DMS153 (cell line): ENCODE results near the gene LY6G5B.

Experiments
- DNase-seq: peaks from one replicate; lab custom pipeline; 2025; lab: John Stamatoyannopoulos, UW

Gene LY6G5B

DNA sequence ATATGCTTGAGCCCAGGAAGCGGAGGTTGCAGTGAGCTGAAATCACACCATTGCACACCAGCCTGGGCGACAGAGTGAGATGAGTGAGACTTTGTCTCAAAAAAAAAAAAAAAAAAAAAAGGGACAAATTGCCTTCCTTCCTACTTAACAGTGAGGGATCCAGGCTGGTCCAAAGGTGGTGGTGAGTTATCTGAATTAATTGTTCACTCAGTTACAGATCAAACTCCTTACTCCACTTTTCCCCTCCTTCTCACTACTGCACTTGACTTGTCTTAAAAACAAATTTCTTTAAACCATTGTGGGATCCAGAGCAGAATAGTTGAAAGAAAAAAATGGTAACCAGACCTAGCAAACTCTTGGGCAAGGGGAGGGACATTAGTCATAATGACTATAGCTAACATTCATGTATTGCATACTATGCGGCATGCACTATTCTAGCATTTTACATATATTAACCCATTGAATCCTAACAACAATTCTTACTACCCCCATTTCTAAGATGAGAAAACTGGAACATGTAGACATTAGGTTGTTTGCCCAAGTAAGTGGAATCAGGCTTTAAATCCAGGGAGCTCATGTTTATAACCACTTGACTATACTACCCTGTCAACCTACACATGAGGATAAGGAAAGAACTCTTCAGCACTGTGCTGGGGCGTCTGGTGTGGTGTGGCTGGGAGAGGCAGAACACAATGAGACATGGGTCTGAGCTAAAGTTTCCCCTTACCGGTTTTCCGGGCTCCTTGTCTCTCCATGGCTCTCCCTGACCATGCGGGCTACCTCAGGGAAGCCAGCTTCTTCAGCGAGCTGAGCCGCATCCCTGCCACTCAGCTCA, 6.4 kb upstream of the LY6G5B start:
- DNase-seq: no peak

DNA sequence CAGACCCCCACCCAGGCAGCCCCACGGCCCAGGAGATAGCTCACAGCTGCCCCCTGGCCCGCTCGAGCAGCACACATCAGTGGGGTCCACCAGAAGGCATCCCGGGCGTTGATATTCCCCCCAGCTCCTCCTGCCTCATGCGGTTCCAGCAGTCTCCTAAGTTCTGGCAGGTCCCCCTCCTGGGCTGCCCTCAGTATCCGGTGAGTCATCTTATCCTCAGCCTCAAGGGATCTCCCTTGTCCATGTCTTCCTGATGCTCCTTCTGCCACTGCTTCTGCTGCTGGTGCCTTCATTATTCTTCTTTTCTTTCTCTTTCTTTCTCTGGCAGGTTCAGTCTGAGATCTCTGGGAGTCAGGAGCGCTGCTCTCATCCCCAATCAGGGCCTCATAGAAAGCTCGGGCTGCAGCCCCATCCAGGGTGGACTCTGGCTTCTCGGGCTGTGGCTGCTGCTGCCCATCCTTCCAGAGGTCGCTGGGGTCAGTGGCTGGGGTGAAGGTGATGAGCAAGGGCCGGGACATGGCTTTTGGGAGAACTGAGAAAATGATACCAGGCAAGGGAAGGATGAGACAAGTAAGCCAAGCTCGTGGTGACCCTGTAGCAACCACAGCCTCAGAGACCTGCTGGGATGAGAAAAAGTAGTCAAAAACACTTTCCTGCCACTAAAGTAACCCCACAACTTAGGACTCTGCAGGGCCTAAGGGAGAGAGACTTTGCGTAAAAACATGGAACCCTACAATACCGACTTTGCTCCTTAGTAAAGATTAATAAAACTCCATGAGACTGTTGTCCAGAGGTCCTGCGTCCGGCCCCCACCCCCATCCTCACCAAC, 5.6 kb upstream of the LY6G5B start:
- DNase-seq: no peak

DNA sequence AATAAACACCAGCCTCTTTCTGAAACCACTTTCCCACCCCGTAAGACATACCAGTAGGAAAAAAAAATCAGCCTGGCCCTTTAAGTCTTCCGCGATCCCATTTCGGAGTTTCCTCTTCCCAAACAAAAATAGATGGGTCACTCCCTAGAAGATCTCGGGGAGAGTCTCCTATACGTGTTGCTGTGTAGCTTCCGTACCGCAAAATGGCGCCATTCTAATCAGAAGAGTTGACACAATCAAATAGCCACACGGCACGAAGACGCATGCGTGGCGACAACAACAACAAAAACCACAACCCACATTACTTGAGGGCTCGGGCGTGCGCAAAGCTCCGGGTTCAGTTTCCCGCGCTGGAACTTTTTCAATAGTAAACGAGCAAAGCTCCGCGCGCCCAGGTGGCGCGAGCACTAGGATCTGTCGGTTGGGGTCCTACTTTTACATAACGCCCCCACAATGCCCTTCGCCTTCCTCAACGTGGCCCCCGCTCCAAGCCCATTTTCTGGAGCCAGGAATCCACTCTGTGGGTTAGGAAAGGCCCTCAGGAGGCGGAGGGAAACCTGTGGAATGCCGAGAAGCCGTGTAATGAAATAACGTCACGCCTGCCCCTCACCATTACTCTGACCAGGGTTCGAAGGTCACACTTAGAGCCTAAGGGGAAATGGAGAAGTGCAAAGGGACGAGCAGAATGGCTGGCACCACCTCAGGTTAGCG, 4.8 kb upstream of the LY6G5B start, which contains the start of gene GPANK1:
GPANK1 (minus strand) TSS at position 208 of the 711 bp plus-strand sequence. CDS start 519 bp downstream, outside the sequence.
- DNase-seq: peak; percentile 89

DNA sequence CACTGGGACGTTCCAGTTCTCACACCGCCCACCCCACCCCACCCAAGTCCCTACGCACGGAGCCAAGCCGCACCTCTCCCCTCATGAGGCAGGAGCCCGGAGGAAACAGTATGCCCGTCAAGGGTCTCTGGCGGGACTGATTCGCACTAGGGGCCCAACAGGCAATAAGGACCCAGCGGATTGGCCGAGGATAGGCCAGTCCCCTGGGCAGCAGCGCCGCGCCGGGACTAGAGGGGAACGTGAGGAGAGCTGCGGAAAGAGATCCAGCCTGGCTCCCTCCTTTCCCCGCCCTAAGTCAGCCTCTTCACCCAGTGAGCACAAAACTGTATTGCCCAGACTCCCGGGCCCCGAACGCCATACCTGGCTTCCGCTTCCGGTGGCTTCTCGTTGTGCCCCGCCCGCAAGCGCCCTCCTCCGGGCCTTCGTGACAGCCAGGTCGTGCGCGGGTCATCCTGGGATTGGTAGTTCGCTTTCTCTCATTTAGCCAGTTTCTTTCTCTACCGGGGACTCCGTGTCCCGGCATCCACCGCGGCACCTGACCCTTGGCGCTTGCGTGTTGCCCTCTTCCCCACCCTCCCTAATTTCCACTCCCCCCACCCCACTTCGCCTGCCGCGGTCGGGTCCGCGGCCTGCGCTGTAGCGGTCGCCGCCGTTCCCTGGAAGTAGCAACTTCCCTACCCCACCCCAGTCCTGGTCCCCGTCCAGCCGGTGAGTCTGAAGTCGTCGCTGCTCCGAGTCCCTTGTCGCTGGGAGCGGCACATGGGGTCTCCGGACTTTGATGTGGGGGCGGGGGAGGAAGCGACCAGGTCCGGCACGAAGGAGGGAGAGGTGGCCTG, 4.1 kb upstream of the LY6G5B start, which contains the start of gene CSNK2B:
CSNK2B (plus strand) TSS at position 580 of the 836 bp plus-strand sequence. CDS start 752 bp downstream, outside the sequence.
- DNase-seq: peak; percentile 95

DNA sequence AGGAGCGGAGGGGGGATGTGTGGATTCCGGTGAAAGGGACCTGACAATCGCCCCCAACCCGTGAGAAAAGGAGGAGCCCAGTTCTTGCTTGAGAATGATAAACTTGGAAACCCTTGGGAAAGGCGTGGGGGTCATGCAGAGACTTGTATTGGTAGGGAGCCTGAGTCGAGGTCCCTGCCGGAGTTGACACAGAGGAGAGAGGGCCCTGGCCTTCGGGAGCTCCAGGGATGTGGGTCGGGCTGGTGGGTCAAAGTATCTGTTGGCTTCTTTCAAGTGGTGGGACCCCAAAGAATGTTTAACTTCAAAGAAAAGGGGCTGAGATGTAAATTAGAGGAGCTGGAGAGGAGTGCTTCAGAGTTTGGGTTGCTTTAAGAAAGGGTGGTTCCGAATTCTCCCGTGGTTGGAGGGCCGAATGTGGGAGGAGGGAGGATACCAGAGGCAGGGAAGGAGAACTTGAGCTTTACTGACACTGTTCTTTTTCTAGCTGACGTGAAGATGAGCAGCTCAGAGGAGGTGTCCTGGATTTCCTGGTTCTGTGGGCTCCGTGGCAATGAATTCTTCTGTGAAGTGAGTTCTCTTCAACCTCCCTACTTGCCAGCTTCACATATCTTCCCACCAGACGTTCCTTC, 3.3 kb upstream of the LY6G5B start:
- DNase-seq: no peak

DNA sequence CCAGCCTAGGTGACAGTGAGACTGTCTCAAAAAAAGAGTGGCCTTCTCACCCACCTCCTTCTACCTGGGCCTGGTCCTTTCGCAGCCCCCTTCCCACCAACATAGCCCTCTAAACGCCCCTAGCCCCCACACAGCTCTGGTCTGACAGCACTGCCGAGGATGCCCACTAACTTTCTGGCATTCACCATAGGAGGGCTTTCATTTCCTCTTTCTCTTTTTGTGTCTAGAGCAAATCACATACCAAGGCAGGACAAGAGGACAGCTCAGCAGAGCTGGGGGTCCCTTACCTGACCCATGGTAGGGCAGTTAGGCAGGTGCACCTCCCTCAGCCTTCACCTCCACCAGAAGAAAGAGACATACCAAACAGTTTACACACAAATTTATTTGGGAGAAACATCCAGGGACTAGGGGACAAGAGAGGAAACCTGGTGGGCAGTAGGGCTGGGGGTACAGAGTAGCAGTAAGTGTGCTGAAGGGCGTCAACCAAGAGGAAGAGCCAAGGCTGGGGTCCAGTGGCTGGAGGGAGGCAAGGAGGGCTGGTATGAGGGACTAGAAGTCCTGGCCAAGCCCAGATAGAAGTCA, 6.6 kb downstream of the LY6G5B start:
- DNase-seq: no peak

DNA sequence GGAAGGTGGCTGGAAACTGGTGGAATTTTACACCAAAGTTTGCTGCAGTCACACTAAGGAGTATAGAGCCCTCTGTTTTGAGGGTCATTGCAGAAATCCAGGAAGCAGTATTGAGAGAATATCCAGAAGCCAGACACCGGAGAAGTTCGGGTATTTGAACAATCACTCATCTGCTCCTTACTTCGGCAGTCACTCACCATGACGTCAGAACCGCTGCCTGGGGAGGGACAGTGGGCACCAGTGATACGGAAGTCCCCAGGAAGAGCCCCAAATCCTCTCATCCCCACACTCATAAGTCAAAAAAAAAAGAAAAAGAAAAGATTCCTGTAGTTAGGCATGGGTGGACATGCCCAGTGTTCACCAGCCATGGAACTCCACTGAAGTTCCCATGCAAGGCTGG, 7.1 kb downstream of the LY6G5B start:
- DNase-seq: no peak

DNA sequence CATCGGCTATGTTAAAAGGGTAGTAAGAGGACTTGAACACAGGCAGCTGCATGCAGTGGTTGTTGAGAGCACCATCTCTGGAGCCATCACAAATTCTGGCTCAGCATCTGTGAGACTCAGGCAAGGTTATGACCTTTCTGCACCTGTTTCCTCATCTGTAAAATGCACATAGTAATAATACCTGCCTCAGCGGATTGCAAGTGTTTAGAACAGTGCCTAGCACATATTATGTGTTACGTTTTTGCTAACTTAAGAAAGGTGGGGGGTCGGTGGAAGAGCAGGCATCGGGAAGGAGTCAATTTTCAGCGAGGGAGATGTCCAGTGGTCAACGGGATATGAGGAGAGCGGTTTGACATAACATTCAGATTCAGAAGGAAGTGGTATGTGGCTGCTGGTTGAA, 8.2 kb downstream of the LY6G5B start:
- no peak for DNase-seq

DNA sequence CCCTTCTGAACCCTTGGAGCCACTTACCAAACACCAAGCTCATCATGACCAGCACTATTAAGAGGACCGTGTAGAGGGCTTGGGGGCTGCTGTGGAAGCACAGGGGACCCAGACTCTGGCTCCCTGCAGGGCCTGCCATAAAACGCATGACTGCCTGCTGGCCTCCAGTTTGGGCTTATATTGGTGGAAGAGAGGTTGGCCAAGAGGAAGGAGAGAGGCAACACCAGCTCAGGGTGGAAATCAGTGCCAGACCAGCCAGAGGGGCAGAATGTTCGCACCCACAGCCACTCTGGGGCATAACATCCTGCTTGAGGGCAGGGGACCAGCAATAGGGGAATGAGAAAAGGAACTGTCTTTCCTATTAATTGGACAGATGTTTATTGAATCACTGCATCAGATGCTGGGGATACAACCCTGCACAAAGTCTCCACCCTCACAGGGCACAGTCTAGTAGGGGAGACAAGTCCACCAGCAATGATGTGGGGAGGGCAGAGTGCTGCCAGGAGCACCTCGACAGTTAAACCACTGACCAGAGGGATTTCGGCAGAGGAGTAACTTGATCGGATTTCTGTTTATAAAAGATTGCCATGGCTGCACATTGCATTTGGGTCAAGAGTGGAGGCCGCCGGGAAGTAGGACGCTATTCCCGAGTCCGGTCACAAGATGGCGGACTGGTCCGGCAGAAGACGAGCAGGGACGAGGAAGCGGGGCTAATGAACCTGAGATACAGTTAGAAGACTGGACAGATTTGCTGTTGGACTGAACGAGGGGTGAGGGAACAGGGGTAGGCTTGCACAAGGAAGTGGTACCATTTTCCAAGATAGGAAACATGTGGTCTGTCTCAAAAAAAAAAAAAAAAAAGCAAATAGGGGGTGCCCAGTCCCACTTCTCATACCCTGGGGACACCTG, 10.7 kb downstream of the LY6G5B start, which contains the start of gene LY6G5C:
LY6G5C (minus strand) TSS at position 842 of the 909 bp plus-strand sequence; CDS start at position 148, 694 bp downstream.
- peak; percentile 89 for DNase-seq

DNA sequence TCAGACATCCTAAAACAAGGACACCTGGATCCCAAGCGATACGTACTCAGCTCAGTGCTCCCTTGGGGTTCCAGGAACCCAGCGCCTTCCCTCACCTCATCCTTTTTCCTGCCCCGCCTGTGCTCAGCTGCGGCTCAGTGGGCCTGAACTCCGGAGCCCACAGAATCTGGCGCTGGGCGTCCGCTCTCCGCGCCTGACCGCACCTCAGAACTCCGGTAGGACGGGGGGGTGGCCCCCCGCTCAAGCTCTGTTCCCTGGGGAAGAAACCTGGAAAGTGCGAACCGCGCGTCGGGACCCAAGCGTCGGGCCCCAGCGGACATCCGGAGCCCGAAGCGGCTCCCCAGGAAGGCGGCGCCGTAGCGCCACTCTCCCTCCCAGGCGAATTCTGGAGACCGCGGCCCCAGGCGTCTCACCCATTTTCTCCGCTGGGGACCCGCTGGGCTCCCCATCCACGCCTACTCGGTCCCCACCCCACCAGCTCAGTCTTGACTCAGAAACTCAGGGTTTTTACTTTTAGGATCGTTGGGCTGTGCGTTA, 11.4 kb downstream of the LY6G5B start:
- DNase-seq: no peak

DNA sequence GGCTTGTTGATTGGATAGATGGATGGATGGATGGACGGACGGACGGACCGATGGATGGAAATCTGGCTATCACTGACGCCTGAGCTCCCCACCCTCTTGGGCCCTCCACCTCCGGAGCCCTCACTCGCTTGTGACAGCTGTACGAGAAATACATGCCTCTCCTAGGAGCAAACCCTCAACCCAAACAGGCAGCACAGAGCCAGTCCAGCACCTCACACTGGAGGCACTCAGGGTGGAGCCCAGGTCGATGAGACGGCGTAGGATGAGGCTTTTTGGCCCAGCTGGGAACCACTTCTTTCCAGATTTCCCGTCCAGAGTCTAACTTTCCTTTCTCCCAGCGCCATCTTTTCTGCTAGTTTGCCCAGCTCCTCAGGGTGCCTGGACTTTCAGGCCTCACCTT, 13.8 kb downstream of the LY6G5B start:
- no peak for DNase-seq

DNA sequence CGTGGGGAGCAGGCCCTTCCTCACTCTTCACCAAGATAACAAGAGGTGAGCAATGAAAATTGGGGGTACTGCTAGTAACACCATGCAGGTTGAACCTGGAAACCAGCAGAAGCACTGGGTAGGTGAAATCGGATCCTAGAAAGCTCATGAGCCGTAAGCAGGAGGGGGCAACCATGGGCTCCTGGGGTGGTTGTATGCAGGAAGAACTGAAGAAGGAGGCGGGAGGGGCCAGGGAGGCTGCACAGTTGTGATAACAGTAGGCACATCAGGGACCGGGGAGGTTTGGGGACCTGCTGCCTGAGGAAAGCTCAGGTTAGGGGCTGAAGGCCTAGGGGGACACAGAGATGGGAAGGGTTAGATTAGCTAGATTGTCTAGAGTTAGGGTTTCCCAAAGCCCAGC, 16.7 kb downstream of the LY6G5B start:
- DNase-seq: no peak

DNA sequence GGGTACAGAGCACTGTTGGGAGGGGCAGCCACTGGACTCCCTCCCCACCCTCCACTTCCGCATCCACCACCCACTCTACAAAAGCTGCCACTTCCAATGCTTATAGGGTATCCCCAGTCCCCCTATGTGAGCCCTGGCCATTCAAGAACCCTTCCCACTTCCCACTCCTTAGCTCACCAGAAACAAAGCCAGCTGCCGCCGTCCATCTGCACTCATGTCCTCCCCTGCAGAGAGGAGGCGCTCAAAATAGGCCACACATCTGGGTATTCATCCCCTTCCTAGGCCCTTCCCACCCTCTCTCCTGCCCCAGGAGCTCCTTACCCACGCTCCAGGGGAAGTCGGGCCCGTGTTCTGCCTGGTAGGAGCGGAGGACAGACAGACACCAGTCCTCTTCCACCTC, 17.5 kb downstream of the LY6G5B start:
- DNase-seq: no peak

DNA sequence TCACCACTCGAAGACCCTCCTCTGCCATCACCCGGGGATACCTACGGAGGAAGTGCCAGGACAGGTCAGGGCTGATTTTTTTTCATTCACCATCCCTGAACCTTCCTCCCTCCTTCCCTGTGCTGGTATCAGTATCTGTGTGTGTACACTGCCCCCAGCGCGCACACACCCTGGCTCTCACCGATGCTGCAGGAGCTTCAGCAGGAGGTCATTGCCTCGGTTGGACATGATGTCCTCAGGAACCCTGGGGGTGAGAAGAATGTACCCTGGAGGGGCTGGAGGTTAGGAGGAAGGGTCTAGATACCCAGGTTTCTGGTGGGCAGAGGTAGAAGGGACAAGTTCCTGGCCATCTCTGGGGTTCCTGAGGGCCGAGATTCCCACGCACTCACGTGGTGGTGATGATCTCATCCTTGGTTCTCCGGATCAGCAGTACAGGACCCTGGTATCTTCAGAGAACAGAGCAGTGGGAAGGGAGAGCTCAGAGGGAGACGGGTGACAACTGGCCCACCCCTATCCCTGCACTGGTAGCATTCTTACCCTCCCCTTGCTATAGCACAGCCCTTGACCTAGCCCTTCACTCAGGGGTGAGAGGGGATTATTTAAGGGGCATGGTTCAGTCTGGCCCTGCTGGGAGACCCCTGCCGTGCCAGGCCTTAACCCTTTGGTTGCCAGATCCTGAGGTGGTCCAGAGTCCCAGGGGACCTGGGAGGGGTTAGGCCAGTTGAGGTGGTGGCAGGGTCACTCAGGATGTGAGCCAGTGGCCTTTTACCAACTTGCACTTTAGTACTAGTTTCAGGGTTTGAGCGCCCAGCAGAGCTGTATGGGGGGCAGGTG, 18.3 kb downstream of the LY6G5B start:
- DNase-seq: no peak

DNA sequence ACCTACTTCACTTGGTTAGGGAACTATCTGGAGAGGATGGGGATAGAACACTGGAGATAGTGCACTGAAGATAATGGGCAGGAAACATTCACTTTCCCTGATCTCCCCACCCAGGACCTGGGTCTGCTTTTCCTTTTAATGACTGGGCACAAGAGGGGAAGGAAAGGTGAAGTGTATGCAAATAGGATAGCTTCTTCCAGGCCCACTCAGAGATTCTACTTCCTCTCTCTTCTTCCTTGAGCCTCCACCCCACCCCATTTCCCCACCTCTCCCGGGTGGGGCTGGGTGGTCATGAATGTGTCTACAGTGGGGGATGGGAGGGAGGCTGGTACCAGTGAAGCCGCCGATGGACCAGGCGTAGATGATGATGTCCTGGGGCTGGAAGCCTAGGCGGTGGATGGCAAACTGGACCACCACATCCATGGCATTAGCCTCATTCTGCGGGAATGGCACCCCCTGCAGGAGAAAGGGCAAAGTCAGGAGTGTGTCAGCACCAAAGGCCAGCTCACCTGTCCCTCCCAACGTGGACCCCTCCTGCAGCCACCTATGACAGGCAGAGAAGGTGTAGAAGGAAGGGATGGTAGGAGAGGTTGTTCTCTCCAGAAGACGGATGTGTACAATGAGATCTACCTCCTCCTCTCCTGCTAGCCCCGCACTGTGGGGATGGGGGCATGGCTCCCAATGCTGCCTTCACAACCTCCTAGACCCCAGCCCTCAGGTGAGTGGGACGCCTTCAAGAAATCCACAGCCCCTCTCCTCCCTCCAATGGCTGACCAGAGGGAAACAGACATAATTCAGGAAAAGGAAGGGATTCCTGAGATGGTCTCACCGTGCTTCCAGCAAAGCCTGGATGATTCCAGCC, 19.7 kb downstream of the LY6G5B start:
- DNase-seq: no peak

DNA sequence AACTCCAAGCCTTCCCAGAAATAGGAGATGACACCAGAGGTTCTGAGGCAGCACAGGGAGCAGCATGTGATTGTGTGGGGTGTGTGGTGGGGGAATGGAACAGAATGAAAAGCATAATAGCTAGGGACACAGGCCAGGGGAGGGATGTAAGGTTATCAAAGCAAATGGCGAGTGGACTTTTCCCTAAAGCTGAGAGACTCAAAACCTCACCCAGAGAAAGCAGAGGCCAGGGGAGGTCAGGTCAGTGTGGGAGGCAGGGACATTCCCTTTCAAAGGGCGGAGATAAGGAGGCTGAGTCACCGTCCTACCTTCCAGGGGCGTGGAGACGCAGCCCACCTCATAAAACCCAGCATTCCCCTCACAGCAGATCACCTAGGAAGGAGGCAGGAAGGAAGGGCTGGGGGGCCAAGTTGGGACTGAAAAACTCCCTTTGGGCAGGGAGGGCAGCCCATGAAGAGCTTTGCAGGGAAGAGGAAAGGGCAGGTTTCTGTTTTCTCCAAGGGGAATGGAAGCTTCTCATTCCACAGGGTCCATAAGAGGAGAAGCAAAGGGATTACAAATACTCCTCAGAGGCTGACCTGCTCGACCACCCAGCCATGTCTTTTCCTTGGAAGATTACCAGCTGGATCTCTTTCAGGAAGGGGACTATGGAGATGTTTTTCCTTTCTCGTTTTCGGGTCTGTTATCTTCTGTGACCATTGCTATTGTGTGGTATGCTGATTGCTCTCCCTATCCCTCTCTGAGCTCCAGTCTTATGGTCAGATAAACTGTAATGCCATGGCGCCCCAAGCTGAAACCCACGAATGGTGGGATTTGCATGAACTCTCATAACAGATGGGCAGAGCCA, 20.7 kb downstream of the LY6G5B start:
- DNase-seq: no peak
